ENCODE measurements around the gene METRN.
"Not testable (repeated sequence)": the region's sequence is repeated elsewhere in the genome, so short reads cannot be mapped to it uniquely, and the experiment has no call there.

METRN gene

GRCh38 chr16:678209-678857, 36.6 kb upstream of the METRN start:
- DNase-seq: no peak

- peak; percentile 58 to 60 for DNase-seq
These were observed 35.8 kb upstream of the METRN start for GRCh38 chr16:678858-679813.

GRCh38 chr16:679814-680624, 34.9 kb upstream of the METRN start, which contains the start of gene STUB1:
TSS of gene STUB1 (plus strand) at chr16:680410. CDS start at chr16:680526, 116 bp downstream.
- DNase-seq: peak; percentile 86 to 88

- no peak for DNase-seq
These were observed 34.3 kb upstream of the METRN start for GRCh38 chr16:680625-680945.

- no peak for DNase-seq
These were observed 33.8 kb upstream of the METRN start for GRCh38 chr16:680967-681745.

GRCh38 chr16:681746-682427, 33.0 kb upstream of the METRN start:
- no peak for DNase-seq

- no peak for DNase-seq
These were observed 32.2 kb upstream of the METRN start for GRCh38 chr16:682493-683395.

- no peak for DNase-seq
These were observed 31.4 kb upstream of the METRN start for GRCh38 chr16:683396-684070.

GRCh38 chr16:684071-684794, 30.7 kb upstream of the METRN start, which contains the start of gene JMJD8:
TSS of gene JMJD8 (minus strand) at chr16:684334. CDS start at chr16:684319, 15 bp downstream.
- peak; percentile 98 to 99 for DNase-seq

- DNase-seq: no peak
These were observed 29.8 kb upstream of the METRN start for GRCh38 chr16:684961-685696.

GRCh38 chr16:685967-686366, 29.0 kb upstream of the METRN start:
- DNase-seq: no peak

GRCh38 chr16:686459-687260, 28.3 kb upstream of the METRN start:
- DNase-seq: no peak

GRCh38 chr16:687499-687898, 27.4 kb upstream of the METRN start:
- DNase-seq: no peak

GRCh38 chr16:689175-689897, 25.6 kb upstream of the METRN start:
- no peak for DNase-seq

- not testable (repeated sequence) for DNase-seq
These were observed 23.7 kb upstream of the METRN start for GRCh38 chr16:691242-691641.

- no peak for DNase-seq
These were observed 22.4 kb upstream of the METRN start for GRCh38 chr16:692356-693108.
